HTERT RPE-1 (cell line): ENCODE measurements around the gene GGACT.

ENCODE experiments used
- in situ Hi-C: fragments of 300-500 bp; cut with MboI; formaldehyde crosslinking; loops from 4 replicates; pipeline ENCODE4 v1.14.3; 2020; ENCODE audit warnings: low sequenced_read_pairs

GGACT gene

GRCh38 chr13:100483139-100483538 is 105.5 kb downstream of the GGACT start:
- in situ Hi-C loops = no loop called here

GRCh38 chr13:100480676-100481075 is 107.9 kb downstream of the GGACT start:
- in situ Hi-C loops = no loop called here
